HG03460 (cell line): ENCODE measurements around the gene AVEN.
"Not testable (repeated sequence)": the region's sequence is repeated elsewhere in the genome, so short reads cannot be mapped to it uniquely, and the experiment has no call there.

Source experiments
- ATAC-seq: cut with Tn5 transposase; IDR thresholded peaks from one replicate; pipeline ENCODE4 v1.9.1; 2021; ENCODE audit not compliant: unreplicated experiment

Gene AVEN

DNA sequence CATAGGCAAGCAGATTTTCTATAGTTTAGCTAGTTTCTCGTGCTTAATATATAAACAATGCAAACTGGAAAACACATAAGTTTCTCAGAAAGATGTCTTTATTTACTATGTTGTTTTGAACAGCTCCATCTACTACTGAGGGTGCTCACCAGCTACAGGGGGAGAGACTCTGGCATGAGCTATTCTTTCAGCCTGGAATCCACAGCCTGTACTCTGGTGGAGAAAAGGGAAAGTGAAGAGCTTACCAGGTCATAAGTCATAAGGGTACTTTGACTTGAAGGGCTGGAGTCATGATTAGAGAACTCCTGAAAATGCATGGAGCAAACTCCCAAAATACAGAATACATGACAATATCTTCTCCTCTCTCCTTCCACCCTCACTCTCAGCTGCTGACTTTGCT is 4.4 kb upstream of the AVEN start:
- no peak for ATAC-seq

GRCh38 chr15:34039790-34040113 is 748 bp upstream of the AVEN start:
- ATAC-seq = no peak

GRCh38 chr15:34038023-34038870 is 757 bp downstream of the AVEN start:
- ATAC-seq = peak; percentile 71

DNA sequence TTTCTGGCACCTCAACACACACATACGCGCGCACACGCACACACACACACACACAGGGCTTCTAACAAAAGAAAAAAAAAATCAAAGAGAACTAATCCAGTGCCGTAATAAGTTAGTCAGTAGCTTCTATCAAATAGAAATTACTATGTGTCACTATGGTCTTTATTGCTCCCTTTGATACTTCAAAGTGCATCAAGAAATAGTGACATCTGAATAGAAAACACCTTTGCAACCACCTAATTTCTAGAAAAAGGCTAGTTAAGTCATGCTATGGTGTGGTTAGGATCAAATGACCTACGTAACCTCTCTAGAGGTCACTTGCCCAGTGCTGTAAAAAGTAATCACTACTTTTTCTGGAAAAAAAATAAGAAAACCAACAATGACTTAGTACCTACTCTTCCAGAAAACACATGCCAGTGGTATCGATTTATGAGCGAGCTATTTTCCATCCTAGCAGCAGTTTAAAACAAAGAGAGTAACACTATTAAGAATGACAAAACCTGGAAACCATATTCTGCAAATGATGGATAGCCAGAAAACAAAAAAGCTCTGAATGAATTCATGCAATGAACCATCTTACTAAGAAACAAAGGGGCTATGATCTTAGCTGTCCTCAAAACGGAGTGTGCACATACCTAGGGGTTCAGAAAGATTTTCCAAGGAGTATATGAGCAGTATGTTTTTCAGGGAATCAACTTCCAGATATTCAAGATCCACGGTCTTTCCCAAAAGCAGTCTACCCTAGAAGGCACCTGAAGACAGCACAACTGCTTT is 6.8 kb downstream of the AVEN start:
- no peak for ATAC-seq

DNA sequence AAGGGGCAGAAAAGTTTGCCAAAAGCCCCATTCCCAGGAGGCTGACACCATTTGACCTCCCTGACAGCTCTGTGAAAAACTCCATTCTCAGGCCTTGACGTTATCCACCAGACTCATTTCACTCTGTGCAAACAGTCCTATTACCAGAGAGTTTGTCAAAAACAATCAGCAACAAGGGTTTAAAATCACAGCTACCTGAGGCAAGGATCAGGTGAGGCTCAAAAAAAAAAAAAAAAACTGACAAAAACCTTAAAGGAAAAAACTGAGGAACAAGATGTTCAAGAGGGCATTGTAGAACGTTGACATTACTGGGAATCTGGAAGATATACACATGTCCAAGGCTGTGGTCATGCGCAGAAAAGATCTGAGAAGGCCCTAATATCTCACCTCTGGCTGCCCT is 11.4 kb downstream of the AVEN start:
- no peak for ATAC-seq

GRCh38 chr15:34025252-34025651 is 13.8 kb downstream of the AVEN start:
- no peak for ATAC-seq

DNA sequence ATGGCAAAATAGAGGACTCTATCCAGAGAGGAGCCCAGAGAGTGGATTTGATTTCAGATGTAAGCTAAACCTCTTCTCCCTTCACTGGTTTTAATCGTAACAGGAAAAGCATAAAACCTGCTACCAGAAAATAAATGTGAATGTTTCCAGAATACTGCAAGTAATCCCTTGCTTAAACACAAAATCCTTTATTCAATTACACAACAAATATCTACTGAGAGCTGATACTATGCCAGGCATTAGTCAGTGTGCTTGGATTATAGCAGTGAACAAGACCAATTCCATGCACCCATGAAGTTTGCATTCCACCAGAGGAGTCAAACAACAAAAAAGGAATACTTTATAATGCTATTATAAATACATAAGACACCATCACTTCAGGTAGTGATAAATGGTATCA is 15.1 kb downstream of the AVEN start:
- no peak for ATAC-seq

- ATAC-seq = no peak
Observed at GRCh38 chr15:34019369-34019990, 19.5 kb downstream of the AVEN start.

GRCh38 chr15:34018738-34019137 is 20.3 kb downstream of the AVEN start:
- ATAC-seq = not testable (repeated sequence)

- ATAC-seq = no peak
Observed at GRCh38 chr15:34018021-34018645, 20.9 kb downstream of the AVEN start.

GRCh38 chr15:34014556-34014955 is 24.4 kb downstream of the AVEN start:
- no peak for ATAC-seq

DNA sequence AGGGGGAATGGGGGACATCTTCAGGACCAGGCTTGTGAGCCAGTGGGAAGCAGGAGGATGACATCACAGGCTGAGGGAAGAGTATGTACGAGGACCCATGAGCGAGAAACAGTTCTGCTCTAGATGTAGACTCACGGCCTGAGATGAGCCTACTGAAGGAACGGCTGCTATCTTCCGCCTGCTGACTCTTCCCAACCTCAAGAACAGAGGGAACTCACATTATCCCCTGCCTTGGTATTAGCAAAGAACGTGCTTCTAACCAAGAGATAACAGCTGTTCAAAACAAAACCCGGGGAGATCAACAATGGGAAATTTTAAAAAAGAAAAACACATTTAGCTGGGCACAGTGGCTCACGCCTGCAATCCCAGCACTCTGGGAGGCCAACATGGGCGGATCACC is 25.3 kb downstream of the AVEN start:
- ATAC-seq = no peak

DNA sequence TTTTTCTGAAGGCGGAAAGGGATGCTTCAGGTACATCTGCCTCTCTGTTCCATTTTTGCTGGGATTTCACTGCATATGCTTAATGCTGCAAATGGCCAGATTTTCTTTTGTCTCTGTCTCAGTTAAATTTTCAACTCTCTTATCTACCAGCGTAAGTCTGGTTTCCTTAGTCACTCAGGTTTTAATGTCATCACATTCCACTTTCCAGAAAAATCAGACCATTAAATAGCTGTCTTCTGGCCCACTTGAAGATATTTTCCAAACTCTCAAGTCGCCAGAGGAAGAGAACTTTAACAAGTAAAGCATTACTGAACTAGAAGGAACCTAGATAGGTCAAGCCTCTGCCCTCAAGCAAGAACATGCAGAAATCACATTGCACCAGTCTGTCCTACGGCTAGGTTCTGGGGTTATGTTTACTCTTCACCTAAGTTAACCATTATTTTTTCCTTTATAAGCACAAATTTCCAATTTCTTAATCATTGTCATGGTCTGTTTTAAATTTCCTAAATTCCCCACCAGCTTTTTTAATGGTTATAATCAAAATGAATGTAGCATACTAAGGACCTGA is 26.5 kb downstream of the AVEN start:
- no peak for ATAC-seq

DNA sequence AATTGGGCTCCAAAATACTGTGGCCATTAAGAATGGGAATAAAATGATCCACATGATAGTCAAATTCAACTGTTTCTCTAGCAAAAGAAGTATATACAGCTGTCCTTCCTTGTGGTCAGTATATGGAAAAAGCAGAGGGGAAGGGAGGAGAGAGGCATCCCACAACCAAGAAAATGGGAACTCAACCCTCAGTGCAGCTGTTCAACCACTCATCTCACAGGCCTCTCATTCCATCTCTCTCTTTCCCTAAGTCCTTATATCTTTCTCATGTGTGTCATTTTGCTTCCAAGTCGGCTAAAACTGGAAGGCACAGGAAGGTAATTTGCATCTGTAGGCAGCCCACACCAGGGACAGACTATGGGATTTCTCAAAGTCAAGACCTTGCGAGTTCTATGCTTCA is 27.5 kb downstream of the AVEN start:
- no peak for ATAC-seq

GRCh38 chr15:34010921-34011320 is 28.1 kb downstream of the AVEN start:
- no peak for ATAC-seq

DNA sequence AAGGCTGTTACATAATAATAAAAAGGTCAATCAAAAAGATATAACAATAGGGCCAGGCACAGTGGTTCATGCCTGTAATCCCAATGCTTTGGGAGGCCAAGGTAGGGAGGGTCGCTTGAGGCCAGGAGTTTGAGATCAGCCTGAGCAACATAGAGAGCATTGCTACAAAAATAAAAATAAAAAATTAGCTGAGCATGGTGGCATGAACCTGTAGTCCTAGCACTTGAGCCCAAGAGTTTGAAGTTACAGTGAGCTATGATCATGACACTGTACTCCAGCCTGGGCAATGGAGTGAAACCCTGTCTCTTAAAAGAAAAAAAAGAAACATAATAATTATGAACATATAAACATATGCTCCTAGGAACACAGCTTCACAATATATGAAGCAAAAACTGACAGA is 29.3 kb downstream of the AVEN start:
- ATAC-seq = no peak

- no peak for ATAC-seq
Observed at GRCh38 chr15:34006381-34006780, 32.6 kb downstream of the AVEN start.

DNA sequence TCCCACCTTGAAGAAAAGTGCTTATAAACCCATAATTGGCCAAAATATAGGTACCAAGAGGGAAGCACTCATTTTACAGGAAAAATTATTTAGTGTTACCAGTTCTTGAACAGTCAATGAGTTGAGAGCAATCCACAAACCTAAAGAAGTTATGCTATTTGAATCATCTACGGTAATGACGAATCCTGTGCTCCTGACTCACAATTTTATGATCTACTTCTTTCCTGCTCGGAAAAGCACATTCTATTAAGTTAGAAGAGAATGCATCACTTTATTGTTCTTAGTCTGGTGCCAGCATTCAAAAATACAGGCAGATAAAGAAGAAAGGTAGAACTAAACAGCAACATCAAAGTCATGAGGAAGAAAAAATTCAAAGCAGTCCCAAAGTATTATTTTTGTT is 37.5 kb downstream of the AVEN start:
- ATAC-seq = no peak

GRCh38 chr15:33995666-33996065 is 43.3 kb downstream of the AVEN start:
- not testable (repeated sequence) for ATAC-seq

- ATAC-seq = no peak
Observed at GRCh38 chr15:33994005-33994615, 44.9 kb downstream of the AVEN start.

DNA sequence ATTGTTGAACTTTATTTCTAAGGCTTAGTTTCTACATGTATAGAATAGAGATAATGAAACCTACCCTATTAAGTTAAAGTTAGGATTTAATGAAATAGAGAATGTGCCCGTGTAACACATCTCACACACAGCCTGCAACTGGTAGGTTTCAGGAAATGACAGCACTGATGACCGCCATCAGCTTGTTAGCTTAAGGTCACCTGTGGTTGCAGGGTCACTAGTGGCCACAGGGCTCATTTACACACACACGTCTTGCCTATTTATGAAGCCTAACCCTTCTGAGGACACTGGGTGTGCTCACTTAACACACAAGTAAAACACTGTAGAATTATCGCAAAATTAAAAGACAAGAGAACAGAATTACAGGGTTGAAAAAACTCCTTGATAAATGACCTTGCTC is 50.6 kb downstream of the AVEN start:
- ATAC-seq = no peak
